Measurements from ENCODE around the gene TTC19. TPM values are rescaled to one million over a fixed set of nuclear protein-coding genes. Genes with fewer than 3 reads are reported as not detected.

Gene TTC19
- total RNA-seq, 4 donors from 2014 or later: 31.0 to 56.4 (median 41.8) TPM

DNA sequence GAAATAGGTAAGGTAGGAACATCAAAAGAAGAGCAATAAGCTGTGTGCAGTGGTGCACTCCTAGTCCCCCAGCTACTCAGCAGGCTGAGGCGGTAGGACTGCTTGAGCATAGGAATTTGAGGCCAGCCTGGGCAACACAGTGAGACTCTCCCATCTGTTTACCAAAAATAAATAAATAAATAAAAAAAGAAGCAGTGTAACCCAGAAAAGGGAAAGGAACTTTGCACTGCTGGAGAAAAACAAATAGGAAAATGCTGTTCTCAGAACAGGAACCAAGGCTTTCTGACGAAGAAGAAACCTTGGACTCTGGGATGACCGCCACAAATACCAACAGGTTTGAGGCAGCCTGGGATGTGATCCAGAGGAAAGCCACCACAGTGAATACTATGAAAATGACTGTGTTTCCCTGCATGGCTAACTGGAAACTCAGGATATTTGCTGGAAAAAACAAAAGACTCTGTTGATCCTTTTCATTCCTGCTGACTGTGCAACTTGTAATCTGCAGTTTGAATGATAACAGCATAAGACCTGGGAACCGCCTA is 41.2 kb downstream of the TTC19 start:
- TF ChIP-seq, protein P1, sequence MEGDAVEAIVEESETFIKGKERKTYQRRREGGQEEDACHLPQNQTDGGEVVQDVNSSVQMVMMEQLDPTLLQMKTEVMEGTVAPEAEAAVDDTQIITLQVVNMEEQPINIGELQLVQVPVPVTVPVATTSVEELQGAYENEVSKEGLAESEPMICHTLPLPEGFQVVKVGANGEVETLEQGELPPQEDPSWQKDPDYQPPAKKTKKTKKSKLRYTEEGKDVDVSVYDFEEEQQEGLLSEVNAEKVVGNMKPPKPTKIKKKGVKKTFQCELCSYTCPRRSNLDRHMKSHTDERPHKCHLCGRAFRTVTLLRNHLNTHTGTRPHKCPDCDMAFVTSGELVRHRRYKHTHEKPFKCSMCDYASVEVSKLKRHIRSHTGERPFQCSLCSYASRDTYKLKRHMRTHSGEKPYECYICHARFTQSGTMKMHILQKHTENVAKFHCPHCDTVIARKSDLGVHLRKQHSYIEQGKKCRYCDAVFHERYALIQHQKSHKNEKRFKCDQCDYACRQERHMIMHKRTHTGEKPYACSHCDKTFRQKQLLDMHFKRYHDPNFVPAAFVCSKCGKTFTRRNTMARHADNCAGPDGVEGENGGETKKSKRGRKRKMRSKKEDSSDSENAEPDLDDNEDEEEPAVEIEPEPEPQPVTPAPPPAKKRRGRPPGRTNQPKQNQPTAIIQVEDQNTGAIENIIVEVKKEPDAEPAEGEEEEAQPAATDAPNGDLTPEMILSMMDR (IDR thresholded peaks at IDR 0.05 in 4 of 5, conservative IDR thresholded peaks at IDR 0.05 in 1 of 5): no peak
- TF ChIP-seq POLR2A (IDR thresholded peaks at IDR 0.05): no peak
- H3K27me3 ChIP-seq: no peaks in the 10 kb centered on the region
- intact Hi-C loops (cut with DNase I; ENCODE audit: low total_unique reads) (no loop called here), in situ Hi-C loops (cut with MboI; ENCODE audit: low sequenced_read_pairs in 4 of 4) (no loop called here)
- no peak overlapping the region for H3K4me3 ChIP-seq
- peaks cover 0 to 88% of the 10 kb centered on the region in 2 donors for H3K36me3 ChIP-seq
- no peak overlapping the region for H3K27ac ChIP-seq
- no peak for DNase-seq
- ATAC-seq: no peak
- H3K4me1 ChIP-seq: no peaks in the 10 kb centered on the region
- H3K9me3 ChIP-seq: no peaks in the 10 kb centered on the region

DNA sequence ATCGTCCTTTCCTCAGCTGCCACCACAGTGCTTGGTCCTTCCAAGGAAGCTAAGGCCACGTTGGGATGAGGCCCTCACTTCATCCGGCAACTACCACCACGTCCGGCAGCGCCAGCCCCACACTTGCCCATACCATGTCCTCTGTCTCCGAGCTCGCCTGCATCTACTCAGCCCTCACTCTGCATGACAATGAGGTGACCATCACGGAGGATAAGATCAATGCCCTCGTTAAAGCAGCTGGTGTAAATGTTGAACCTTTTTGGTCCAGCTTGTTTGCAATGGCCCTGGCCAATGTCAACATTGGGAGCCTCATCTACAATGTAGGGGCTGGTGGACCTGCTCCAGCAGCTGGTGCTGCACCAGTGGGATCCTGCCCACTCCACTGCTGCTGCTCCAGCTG is 44.9 kb downstream of the TTC19 start:
- Histone ChIP-seq H3K4me3 (no peak overlapping the region), H3K27ac (no peak overlapping the region), H3K36me3 (peaks cover 0 to 88% of the 10 kb centered on the region in 2 donors), H3K27me3 (no peaks in the 10 kb centered on the region), H3K9me3 (no peaks in the 10 kb centered on the region), H3K4me1 (no peaks in the 10 kb centered on the region)
- in situ Hi-C loops (cut with MboI; ENCODE audit: low sequenced_read_pairs in 4 of 4) (no loop called here), intact Hi-C loops (cut with DNase I; ENCODE audit: low total_unique reads) (no loop called here)
- no peak for DNase-seq
- TF ChIP-seq POLR2A (IDR thresholded peaks at IDR 0.05): no peak
- TF ChIP-seq, protein P1 (IDR thresholded peaks at IDR 0.05 in 4 of 5, conservative IDR thresholded peaks at IDR 0.05 in 1 of 5): no peak
- no peak for ATAC-seq

DNA sequence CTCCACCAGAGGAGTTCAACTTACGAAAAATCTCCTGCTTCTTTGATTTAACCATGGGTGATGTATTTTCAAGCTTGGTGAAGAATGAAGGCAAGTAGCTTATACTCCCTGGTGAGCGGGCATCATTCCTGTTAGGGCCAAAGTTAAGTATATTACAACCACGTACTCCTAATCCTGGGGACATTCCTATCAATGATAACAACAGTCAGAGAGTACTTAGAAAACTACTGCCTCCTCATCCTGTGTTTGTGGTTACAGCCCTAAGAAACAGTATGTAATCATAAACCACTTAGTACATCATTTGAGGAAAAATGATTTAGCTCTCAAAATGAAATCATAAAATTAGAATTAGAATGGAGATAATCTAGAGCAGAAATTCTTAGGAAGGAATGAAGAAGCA is 47.3 kb downstream of the TTC19 start:
- no peaks in the 10 kb centered on the region for H3K9me3 ChIP-seq
- peaks cover 0 to 70% of the 10 kb centered on the region in 2 donors for H3K36me3 ChIP-seq
- no peaks in the 10 kb centered on the region for H3K27me3 ChIP-seq
- DNase-seq: no peak
- H3K4me1 ChIP-seq: no peaks in the 10 kb centered on the region
- H3K4me3 ChIP-seq: no peak overlapping the region
- intact Hi-C loops (cut with DNase I; ENCODE audit: low total_unique reads): no loop called here
- no peak overlapping the region for H3K27ac ChIP-seq
- in situ Hi-C loops (cut with MboI; ENCODE audit: low sequenced_read_pairs in 4 of 4): no loop called here
- TF ChIP-seq POLR2A (IDR thresholded peaks at IDR 0.05): no peak
- TF ChIP-seq, protein P1 (IDR thresholded peaks at IDR 0.05 in 4 of 5, conservative IDR thresholded peaks at IDR 0.05 in 1 of 5): no peak
- no peak for ATAC-seq

DNA sequence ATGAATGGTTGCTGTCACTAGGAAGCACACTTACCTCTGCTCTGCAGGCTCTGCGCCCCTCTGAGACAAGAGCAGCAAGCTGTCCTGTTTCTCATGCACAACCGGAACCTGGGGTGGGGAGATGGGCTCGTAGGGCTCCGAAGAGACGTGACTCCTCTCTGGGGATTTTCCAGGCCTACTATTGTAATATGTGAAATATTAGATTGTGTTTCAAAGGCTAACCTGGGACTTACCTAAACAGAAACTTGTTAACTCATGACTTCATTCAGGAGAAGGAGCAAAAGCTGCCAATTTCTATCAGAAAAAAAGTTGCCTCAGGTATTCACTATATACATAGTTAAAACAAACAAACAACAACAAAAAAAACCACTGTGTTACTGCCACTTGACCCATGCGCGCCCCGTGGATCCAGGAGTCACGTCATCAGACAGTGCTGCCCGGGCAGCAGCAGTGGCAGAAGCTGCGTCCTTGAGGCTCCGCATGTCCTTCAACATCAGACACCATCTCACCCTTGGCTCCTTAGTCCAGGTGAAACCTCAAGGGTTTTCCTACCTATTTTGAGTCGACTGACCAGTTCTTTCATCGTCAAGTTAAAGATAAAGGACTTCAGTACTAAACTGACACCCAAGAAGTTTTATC is 49.3 kb downstream of the TTC19 start:
- Histone ChIP-seq H3K27ac (no peak overlapping the region), H3K27me3 (no peaks in the 10 kb centered on the region), H3K4me3 (no peak overlapping the region), H3K4me1 (no peaks in the 10 kb centered on the region), H3K9me3 (no peaks in the 10 kb centered on the region), H3K36me3 (peaks cover 0 to 58% of the 10 kb centered on the region in 2 donors)
- TF ChIP-seq, protein P1 (IDR thresholded peaks at IDR 0.05 in 4 of 5, conservative IDR thresholded peaks at IDR 0.05 in 1 of 5): no peak
- no peak for TF ChIP-seq POLR2A (IDR thresholded peaks at IDR 0.05)
- intact Hi-C loops (cut with DNase I; ENCODE audit: low total_unique reads) (no loop called here), in situ Hi-C loops (cut with MboI; ENCODE audit: low sequenced_read_pairs in 4 of 4) (no loop called here)
- ATAC-seq: no peak
- no peak for DNase-seq

All from gastrocnemius medialis (tissue), 4 donors.